Pancreas (tissue), 10 donors: ENCODE data around the gene WSB2. TPM values are rescaled to one million over a fixed set of nuclear protein-coding genes. Genes with fewer than 3 reads are reported as not detected.

Experiments used
- ATAC-seq, 4 donors: fragments of 200-7000 bp; cut with Tn5 transposase; one replicate each; pipeline versions ENCODE4 v1.8.0 to v1.9.1; 2020; ENCODE audit warnings: mild to moderate bottlenecking in 4 of 4, moderate library complexity in 4 of 4
- DNase-seq, 6 donors: peaks; one replicate each; pipeline ENCODE4 v3.0.0-alpha.2; 2020
- FAIRE-seq: peaks from 2 replicates; lab custom pipeline; 2012; peaks lifted over from hg19 to GRCh38; lab: Jason Lieb, UNC
- H3K27ac ChIP-seq, 4 donors: fragments of 200-600 bp; sonication (generic); 1 replicate in 3 of 4; 2 replicates in 1 of 4; pipeline versions ENCODE4 v1.5.0 to v1.8.0; 2020
- H3K27me3 ChIP-seq, 4 donors: fragments of 200-600 bp; one replicate each; pipeline ENCODE4 v1.8.0; 2021
- H3K36me3 ChIP-seq, 3 donors: fragments of 200-600 bp; sonication (generic) in 1 of 3; one replicate each; pipeline versions ENCODE4 v1.5.0 to v1.8.0; 2020 to 2021
- H3K4me1 ChIP-seq, 3 donors: fragments of 200-600 bp; one replicate each; pipeline ENCODE4 v1.8.0; 2021
- H3K4me3 ChIP-seq, 4 donors: fragments of 200-600 bp; sonication (generic) in 2 of 4; one replicate each; pipeline versions ENCODE4 v1.5.0 to v1.8.0; 2020 to 2021
- H3K9me3 ChIP-seq, 4 donors: fragments of 200-600 bp; one replicate each; pipeline ENCODE4 v1.8.0; 2021
- CTCF ChIP-seq, 4 donors: fragments of 200-600 bp; sonication (generic) in 3 of 4; IDR thresholded peaks; one replicate each; pipeline versions ENCODE4 v1.5.0 to v1.8.0; 2021; ENCODE audit warnings: antibody characterized with exemption in 4 of 4
- WGBS, 2 donors: extraction: QIAGEN DNeasy Blood & Tissue Kit; methylation state at CpG; one replicate each; pipeline ENCODE4 v1.1.7; 2013; 5-methylcytosine and 5-hydroxymethylcytosine counted together
- intact Hi-C, 3 donors: fragments of 100-400 bp; cut with DNase I; formaldehyde crosslinking; loops; one replicate each; pipeline versions ENCODE4 v1.11.1 to v1.14.2; 2022
- polyA plus RNA-seq, 2 donors: library from polyadenylated mRNA; stranded (reverse); fragments of 200-250 nt; gene quantifications; one replicate each; pipeline ENCODE4 v1.2.3, GENCODE V29; 2013
- total RNA-seq, 6 donors: library from RNA; stranded (reverse); fragmentation: NEBNext Ultra II Directional in 4 of 6; extraction: Animal tissue kit (Norgen Biotek cat#: 25700) in 4 of 6; gene quantifications; one replicate each; pipeline versions ENCODE4 v1.2.1 to v1.2.4, GENCODE V29; 2021 to 2023
- donor health status: healthy with polysubstance abuse.
- donor health status: DM: no; HTN: no; CAD: no; lungs with moderate emphysema.
- donor health status: DM: no; HTN: no; CAD: no.
- donor health status: control.
- donor health status: control.
- donor health status: Bipolar disorder and iron deficiency.
- donor health status: DM: yes; HTN: yes; CAD: no.
- donor health status: DM: no; HTN: no; CAD: no.
- donor health status: DM: no; HTN: no; CAD: no.
- donor health status: DM: yes; HTN: yes; CAD: no.

The WSB2 gene
- total RNA-seq (10 to 100 TPM; 36.3 to 55.2 (median 44.5) TPM), polyA plus RNA-seq (10 to 100 TPM; 23.7 to 33.2 TPM)

GRCh38 chr12:118061011-118061872 is at the start of gene WSB2:
WSB2 (minus strand) TSS chr12:118061179; CDS start chr12:118061048, 131 bp downstream.
- H3K4me1 ChIP-seq = peaks cover 10 to 38% (median 30%) of the 10 kb centered on the region in 3 donors
- FAIRE-seq (no peak), DNase-seq (peak; percentile 61 to 89 (median 80)), ATAC-seq (peak; percentile 59 to 62 (median 60))
- peak within 1 kb of the TSS; percentile 56 to 73 (median 64) for H3K4me3 ChIP-seq
- H3K36me3 ChIP-seq = no peaks in the 10 kb centered on the region
- WGBS, 2 donors = 1% methylated on average over 64 to 76 of the region's 76 CpGs
- peak within 1 kb of the TSS; percentile 85 to 95 (median 93) for H3K27ac ChIP-seq
- intact Hi-C loops = no loop called here
- no peaks in the 10 kb centered on the region for H3K9me3 ChIP-seq
- TF ChIP-seq CTCF (IDR thresholded peaks at IDR 0.05) = no peak
- no peaks in the 10 kb centered on the region for H3K27me3 ChIP-seq

GRCh38 chr12:118109088-118109487 is 48.1 kb upstream of the WSB2 start:
- Histone ChIP-seq H3K9me3 (no peaks in the 10 kb centered on the region), H3K27me3 (no peaks in the 10 kb centered on the region), H3K4me1 (no peaks in the 10 kb centered on the region), H3K4me3 (no peak overlapping the region), H3K27ac (no peak overlapping the region), H3K36me3 (no peaks in the 10 kb centered on the region)
- intact Hi-C loops = no loop called here
- no peak for TF ChIP-seq CTCF (IDR thresholded peaks at IDR 0.05)
- FAIRE-seq (no peak), DNase-seq (no peak), ATAC-seq (no peak)
- 94 to 98% methylated on average over 1 of the region's 1 CpG for WGBS, 2 donors

- no peak overlapping the region for H3K27ac ChIP-seq
Measured at GRCh38 chr12:118107694-118108093, 46.7 kb upstream of the WSB2 start.

GRCh38 chr12:118107011-118107410 is 46.0 kb upstream of the WSB2 start:
- H3K27me3 ChIP-seq = no peaks in the 10 kb centered on the region
- H3K27ac ChIP-seq = no peak overlapping the region
- 32 to 47% methylated on average over 4 of the region's 4 CpGs for WGBS, 2 donors
- ATAC-seq (no peak), FAIRE-seq (no peak), DNase-seq (no peak)
- intact Hi-C loops = no loop called here
- H3K4me3 ChIP-seq = no peak overlapping the region
- no peaks in the 10 kb centered on the region for H3K9me3 ChIP-seq
- H3K36me3 ChIP-seq = no peaks in the 10 kb centered on the region
- H3K4me1 ChIP-seq = no peaks in the 10 kb centered on the region
- no peak for TF ChIP-seq CTCF (IDR thresholded peaks at IDR 0.05)

More at GRCh38 chr12:118107694-118108093, 46.7 kb upstream of the WSB2 start:
- ATAC-seq (no peak), DNase-seq (no peak), FAIRE-seq (no peak)
- no peaks in the 10 kb centered on the region for H3K36me3 ChIP-seq
- H3K4me1 ChIP-seq = no peaks in the 10 kb centered on the region
- intact Hi-C loops = no loop called here
- no peak overlapping the region for H3K4me3 ChIP-seq
- no peak for TF ChIP-seq CTCF (IDR thresholded peaks at IDR 0.05)
- H3K9me3 ChIP-seq = no peaks in the 10 kb centered on the region
- WGBS, 2 donors = 92 to 94% methylated on average over 8 of the region's 8 CpGs
- H3K27me3 ChIP-seq = no peaks in the 10 kb centered on the region
